IPS-NIHi7 (cell line): ENCODE results near the gene HOXB1.
"Not testable (repeated sequence)": the region's sequence is repeated elsewhere in the genome, so short reads cannot be mapped to it uniquely, and the experiment has no call there.

Experiments
- DNase-seq: peaks from one replicate; pipeline ENCODE4 v3.0.0; 2012; ENCODE audit warnings: mixed read lengths; ENCODE audit errors: extremely low spot score

The HOXB1 gene

DNA sequence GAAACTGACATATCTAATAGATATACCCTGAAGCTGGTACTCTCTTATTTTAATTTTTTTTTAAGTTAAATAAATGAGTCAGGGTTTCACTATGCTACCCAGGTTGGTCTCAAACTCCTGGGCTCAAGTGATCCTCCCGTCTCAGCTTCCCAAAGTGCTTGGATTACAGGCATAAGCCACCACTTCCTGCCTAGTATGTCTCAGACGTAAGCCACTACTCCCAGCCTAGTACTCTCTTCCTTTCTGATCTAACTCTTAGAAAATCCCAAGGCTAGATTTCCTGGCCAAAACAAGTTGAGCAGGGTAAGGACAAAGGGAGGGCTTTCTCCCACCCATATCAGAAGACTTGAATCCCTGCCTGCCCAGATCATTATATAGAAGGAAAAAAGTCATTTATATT lies 33.7 kb downstream of the HOXB1 start:
- DNase-seq: no peak

DNA sequence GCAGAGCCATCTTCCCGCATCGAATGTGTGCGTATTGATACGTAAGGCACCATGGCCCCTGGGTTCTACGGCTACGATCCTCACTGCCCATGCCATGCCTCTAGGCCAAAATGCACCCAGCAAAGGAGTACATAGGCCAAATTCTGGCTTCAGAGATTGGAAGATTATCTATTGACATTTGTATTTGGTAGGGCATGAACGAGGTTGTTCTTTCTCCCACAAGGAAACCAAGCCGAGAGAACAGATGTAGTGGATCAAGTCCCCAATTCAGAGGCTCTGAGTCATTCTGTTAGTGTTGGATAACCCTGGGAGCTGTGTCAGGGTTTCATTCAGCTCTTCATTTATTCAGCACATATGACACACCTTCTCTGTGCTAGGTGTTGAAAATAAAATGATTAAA lies 36.5 kb downstream of the HOXB1 start:
- DNase-seq: no peak

DNA sequence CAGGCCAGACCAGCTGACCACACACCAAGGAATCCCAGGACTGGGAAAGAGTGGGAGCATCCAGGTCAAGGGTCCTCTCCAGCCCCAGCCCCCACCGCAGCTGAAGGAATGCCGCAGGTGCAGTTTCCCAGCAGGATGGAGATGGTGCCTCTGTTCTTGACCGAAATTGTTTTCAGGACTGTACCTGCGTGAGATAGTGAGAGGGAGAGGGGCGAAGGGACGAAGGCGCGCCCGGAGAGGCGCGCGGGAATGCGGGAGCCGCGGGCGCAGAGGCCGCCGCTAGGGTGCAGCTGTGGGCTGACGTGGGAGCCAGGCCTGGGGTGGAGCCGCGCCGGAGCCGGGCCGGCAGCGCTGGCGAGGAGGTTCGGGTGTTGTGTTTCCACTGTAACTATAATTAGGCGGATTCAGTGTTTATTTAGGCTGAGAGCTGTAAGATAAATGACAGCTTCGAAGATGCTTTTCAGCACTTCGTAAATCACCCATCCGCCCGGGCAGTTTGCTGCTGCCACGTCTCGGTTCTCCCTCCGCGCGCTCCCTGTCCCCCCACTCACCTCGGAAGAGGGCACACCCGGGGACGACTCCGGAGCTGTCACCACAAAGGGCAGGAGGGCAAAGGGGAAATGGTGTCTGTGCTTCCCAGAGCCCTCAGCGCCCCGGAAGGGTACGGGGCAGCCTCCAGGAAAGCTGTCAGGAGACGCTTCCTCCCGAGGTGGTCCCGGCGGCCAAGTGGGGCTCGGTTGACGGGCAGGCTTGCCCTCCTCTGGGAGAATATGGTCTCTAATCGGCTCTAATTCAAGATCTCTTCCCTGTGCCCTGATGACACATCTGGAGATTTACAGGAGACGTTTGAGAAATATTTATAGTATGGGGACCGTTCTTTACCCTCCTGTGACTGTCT lies 38.2 kb downstream of the HOXB1 start:
- peak; percentile 76 for DNase-seq

DNA sequence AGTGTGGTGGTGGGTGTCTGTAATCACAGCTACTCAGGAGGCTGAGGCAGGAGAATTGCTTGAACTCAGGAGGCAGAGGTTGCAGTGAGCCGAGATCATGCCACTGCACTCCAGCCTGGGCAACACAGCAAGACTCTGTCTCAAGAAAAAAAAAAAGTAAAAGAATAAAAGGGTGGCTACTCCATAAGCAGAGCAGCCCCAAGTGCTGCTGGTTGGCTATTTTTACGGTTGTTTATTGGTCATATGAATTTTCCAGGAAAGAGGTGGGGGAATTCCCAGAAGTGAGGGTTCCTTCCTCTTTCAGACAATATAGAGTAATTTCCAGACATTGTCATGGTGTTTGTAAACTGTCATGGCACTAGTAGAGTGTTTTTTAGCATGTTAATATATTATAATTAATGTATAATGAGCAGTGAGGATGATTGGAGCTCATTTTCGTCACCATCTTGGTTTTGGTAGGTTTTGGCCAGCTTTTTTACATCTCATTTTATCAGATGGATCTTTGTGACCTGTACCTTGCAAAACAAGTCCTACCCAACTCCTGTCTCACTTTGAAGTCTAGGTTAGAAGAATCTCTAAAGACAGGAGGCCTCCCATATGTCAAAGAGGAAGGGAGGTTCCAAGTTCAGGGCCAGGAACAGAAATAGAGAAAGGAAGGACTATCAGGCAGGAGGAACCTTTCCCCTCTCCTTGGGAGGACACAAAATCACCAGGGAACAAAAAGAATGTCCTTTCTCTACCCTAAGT lies 39.1 kb downstream of the HOXB1 start:
- no peak for DNase-seq

DNA sequence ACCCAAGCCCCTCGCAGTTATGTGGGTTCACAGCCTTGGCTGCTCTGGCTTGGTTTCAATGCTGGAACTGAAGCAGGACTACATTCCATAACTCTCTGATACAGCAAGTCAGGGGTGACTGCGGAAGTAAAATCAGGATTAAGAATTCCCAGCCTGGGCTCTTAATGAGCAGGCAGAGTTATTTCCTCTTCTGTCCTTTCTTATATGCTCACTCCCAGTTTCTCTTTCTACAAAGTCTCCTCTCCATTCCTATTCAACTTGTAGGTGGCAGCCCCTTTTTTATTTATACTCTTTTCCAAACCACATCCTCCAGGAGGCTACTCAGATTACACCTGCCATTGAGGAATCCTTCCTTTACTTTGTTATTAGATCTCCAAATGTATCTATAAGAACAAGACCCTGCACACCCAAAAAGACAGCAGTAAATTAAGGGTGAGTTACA lies 40.3 kb downstream of the HOXB1 start:
- no peak for DNase-seq

DNA sequence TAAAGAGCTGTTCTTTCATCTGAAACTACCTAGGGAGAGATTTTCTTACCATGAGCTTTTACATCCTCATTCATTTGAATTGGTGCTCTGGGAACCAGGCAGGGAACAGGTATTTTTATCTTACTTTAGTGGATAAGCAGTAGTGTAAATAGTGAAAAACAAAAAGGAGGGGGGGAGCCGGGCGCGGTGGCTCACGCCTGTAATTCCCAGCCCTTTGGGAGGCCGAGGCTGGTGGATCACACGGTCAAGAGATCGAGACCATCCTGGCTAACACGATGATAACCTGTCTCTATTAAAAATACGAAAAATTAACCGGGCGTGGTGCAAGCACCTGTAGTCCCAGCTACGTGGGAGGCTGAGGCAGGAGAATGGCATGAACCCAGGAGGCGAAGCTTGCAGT lies 41.0 kb downstream of the HOXB1 start:
- DNase-seq: no peak

DNA sequence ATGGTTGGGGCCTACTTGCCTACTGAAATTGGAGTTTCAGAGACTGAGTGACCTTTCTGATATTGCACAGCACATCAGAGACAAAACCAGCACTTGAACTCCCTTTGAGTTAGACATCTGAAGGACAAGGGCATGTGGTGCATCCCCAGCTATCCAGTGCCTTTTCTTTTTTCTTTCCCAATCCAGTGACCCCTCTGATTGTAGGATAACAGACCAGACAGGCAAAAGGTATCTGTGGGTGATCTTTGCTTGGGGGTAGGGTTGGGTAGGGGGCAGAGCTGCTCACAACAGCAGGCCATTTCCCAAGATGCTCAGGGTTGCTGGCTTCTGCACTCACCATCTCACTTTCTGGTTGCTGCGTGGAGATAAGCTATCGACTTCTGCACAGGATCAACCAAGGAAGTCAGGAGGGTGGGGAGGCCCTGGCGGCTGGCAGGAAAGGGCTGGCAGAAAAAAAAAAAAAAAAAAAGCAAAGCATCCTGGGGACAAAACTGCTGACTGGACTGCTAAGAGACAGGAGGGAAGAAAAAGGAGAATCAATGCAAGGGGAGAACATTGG lies 42.2 kb downstream of the HOXB1 start:
- no peak for DNase-seq

DNA sequence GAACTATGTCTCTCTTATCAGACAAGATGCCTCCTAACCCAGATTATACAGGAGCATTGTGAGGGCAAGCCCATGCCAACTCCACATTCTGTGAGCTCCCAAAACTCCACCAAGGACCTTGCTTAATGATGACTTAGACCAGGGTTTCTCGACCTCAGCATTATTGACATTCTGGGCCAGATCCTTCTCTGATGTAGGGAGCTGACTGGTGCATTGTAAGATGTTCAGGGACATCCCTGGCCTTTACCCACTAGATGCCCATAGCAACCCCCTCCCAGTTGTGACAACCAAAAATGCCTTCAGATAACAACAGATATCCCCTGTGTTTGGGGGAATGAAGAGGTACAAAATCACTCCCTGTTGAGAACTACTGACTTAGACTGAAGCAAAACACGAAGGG lies 43.6 kb downstream of the HOXB1 start:
- DNase-seq: no peak

DNA sequence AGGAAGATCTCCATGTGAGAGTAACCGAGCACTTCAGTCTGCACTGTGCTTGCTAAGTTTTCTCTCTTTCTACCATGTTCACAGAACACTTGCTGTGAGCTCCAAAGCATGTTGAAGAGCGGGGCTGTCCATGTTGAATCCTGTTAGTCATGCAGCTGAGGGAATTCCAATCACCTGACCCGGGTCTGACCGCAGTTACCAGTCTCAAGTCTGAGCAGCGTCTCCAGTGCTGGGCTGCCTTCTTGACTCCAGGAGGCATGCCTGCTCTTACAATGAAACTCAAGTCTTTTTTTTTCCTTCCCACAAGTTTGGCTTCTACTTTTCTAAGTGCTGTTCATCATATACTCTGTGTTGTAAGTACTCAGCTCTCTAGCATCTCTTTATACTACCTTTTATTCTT lies 44.3 kb downstream of the HOXB1 start:
- DNase-seq: no peak

DNA sequence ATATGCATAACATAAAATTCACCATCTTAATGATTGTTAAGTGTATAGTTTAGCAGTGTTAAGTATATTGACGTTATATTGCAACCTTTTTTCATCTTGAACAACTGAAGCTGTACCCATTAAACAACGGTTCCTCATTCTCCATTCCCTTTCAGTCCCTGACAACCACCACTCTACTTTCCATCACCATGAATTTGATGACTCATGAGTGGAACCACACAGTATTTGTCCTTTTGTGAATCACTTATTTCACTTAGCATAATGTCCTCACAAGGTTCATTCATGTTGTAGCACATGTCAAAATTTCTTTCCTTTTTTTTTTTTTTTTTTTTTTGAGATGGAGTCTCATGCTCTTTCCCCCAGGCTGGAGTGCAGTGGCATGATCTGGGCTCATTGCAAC lies 46.0 kb downstream of the HOXB1 start:
- DNase-seq: no peak

DNA sequence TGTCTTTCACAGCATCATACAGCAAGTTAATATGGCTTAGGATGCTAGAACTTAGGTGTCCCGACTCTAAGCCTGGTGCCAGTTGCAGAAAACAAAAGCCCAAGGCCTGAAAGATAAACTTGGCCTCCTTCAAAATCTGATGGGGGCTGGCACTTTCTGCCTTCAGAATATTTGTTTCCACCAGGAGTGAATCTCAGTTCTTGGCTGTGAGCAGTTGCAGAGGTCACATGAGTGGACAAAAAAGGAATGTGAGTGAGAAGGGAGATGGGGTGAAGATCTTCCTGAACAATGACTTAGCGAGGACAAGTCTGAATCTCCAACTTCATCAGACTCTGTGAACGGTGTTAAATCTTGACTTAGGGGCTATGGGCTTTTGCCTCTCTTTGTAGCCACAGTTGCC lies 46.6 kb downstream of the HOXB1 start:
- no peak for DNase-seq

DNA sequence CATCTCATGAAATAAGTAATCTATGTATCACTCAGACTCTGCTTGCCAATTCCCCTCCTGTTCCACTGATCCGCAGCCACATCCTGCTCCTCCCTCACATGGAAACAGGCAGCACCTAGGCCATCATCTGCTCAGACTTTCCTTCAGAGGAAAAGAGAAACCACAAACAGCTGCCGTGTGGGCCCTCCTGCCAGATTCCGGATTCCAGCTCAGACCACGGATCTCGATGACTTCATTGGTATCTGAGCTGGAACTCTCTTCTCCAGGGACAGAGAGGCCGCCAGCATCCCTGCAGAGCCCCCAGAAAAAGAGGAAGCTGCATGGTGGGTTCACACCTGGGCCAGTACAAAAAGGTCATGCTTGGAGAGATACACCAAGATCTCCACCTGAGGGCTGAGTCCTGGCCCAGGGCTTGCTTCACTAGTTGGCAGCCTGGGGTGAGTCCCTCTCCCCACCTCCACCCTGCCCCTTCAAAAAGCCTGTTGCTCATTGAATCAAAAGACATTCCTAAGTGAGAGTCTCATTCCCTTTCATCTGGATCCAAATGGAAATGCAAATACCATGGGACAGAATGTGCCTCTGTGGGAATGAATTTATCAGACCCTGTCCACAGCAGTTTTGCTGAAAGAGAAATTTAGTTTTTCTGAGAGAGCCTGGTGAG lies 47.2 kb downstream of the HOXB1 start:
- no peak for DNase-seq

DNA sequence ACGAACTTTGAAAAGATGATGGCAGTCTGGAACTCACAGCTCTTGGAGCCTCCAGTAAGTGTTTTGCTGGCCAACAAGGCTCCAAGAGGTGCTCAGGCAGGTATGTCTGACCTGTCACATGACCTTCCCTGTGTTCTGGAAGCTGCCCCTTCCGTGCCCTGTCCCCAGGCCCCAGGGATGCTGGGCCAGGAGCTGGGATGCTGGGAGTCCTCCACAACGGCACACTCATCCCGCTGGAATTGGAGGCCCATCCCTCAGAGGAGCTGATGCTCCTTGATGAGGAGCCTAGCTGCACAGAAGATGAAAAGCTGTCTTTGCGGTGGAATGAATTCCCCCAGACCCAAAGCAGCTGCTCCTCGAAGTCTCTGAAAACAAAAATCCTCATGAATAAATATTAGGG lies 47.8 kb downstream of the HOXB1 start:
- DNase-seq: no peak

DNA sequence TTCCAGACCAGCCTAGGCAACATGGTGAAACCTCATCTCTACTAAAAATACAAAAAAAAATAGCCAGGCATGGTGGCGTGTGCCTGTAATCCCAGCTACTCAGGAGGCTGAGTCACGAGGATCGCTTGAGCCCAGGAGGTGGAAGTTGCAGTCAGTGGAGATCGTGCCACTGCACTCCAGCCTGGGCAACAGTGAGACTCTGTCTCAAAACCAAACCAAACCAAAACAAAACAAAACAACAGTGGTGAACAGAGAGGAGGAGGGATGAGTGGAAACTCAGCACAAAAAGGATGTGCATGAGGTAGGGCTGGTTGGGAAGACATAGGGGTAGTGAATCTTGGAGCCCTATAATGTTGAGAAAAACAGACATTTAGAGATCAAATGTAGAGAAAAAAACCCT lies 48.5 kb downstream of the HOXB1 start:
- not testable (repeated sequence) for DNase-seq

DNA sequence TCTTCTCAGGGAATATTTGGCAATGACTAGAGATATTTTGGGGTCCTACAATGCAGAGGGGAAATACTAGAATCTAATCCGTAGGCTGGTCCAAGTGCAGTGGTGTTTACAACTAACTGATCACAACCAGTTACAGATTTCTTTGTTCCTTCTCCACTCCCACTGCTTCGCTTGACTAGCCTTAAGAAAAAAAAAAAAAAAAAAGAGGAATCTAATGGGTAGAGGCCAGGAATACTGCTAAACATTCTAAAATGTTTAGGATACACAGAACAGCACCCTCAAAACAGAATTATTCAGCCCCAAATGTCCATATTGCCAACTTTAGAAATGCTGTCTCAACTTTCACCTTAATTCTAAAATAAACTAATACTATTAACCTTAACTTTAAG lies 51.8 kb downstream of the HOXB1 start:
- DNase-seq: no peak
